GM18520 (cell line): Measurements from ENCODE around the gene PRSS38.

Experiments used
- ATAC-seq: cut with Tn5 transposase; IDR thresholded peaks from one replicate; pipeline ENCODE4 v1.9.1; 2021; ENCODE audit not compliant: unreplicated experiment

Gene PRSS38

GRCh38 chr1:227778401-227778947, 37.0 kb upstream of the PRSS38 start:
- ATAC-seq, result no peak

- no peak for ATAC-seq
Observed at GRCh38 chr1:227779021-227779441, 36.4 kb upstream of the PRSS38 start.

DNA sequence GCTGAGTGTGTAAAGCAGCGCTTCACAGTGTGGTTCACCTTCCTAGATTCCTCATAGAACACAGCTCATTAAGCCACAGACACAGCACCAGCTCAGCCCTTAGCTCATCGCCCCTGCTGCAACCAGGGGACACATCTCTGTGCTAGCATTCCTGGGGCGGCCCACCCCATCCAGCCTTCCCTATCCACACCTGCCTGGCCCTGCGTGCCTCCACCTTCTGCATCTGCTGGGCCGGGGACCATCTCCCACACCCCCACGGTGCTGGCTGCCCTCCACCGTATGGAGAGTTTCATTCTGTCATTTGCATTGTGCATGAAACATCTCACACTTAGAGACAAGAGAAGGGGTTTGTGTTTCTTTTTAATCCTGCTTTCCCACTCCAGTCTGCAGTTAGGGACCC, 35.8 kb upstream of the PRSS38 start:
- ATAC-seq, result no peak

DNA sequence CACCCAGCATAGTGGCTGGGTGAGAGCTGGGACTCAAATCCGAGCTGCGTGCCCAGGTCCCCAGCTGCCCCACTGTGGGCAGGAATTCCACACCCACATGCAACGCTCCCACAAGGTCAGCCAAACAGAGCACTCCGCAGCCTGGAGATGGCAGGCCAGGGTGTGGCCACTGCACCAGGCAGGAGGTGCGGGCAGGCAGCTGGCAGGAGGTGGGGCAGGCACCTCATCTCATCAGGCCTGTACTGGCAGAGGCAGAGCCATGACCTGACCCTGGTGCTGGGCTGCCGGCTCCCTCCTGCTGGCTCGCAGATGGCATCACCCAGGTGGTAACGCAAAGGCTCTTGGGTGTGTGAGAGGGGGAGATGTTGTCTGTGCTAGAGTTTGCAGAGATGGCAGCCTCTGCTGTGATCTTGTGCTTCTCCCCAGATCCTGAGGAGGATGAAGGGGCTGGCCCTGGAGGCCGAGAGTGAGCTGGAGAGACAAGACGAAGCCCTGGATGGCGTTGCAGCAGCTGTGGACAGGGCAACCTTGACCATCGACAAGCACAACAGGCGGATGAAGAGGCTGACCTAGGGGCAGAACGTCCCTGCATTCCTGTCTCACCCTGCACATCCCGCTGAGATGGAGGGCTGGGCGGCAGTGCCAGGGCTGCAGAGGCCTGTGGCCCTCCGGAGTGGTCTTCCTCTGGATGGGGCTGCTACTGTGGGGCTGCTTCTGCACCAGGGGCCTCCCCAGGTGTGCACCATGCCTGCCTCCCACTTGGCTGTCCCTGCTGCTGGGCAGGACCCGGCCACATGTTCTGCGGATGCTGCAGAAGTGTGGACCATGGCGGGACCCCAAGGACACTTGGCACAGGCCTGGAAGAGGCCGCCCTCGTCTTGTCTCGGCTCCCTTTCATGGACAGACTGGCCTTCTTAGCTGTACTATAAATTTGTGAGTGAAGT, 35.1 kb upstream of the PRSS38 start:
- no peak for ATAC-seq

- no peak for ATAC-seq
Observed at GRCh38 chr1:227781314-227781930, 34.1 kb upstream of the PRSS38 start.

DNA sequence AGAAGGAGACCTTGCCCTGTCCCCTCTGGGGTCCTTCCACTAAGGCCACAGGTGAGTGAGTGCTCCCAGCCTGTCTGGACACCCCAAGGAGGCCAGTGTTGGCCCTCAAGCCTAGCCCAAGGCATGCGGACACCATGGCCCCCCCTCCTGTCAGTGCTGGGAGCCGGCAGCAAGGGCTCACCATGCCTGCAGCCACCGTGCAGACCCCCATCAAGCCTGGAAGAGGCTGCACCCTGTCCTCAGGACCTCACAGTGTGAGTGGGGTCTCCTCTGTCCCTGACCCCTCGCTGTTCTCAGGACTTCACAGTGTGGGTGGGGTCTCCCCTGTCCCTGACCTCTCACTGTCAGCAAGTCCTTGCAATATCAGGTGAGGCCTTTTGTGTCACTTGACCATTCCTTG, 33.2 kb upstream of the PRSS38 start:
- ATAC-seq, result no peak

GRCh38 chr1:227785094-227785804, 30.2 kb upstream of the PRSS38 start:
- ATAC-seq, result no peak

DNA sequence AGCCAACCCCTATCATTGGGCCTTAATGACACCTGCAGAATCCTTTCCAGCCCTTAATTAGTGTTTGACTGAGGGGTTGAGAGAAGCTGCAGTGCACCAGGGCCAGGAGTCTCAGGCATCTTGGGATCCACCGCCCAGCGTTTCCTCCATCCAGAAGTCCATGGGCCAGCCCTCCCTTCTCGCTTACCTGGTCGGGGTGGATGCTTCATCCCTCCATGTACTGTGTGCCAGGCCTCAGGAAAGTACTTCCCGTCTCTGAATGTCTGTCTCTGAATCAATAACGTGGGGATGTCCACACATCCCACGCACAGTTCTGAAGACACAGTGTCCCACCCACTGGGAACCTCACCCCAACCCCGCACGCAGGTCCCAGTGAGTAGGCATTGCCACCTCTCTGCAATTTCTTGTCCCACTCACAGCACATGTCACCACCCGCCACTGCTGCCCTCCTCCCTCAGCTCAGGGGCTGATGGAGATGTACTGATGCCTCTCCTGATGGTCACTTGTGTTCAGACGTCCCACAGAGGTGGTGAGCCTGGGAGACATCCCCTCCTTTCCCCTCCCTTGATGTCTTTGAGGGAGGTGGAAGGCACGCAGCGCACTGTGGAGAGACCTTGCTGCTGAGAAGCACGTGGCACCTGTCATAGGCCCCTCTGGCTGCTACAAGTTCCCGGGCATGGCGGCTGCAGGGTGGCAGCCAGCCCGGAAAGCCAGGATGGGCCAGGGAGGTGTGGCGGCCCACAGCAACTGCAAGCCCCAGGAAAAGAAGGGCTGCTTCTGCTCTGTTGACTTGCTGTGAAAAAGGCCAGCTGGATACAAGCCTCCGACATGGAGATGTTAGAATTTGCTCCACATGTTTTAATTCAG, 29.4 kb upstream of the PRSS38 start:
- ATAC-seq, result no peak

GRCh38 chr1:227786673-227787512, 28.6 kb upstream of the PRSS38 start:
- no peak for ATAC-seq

DNA sequence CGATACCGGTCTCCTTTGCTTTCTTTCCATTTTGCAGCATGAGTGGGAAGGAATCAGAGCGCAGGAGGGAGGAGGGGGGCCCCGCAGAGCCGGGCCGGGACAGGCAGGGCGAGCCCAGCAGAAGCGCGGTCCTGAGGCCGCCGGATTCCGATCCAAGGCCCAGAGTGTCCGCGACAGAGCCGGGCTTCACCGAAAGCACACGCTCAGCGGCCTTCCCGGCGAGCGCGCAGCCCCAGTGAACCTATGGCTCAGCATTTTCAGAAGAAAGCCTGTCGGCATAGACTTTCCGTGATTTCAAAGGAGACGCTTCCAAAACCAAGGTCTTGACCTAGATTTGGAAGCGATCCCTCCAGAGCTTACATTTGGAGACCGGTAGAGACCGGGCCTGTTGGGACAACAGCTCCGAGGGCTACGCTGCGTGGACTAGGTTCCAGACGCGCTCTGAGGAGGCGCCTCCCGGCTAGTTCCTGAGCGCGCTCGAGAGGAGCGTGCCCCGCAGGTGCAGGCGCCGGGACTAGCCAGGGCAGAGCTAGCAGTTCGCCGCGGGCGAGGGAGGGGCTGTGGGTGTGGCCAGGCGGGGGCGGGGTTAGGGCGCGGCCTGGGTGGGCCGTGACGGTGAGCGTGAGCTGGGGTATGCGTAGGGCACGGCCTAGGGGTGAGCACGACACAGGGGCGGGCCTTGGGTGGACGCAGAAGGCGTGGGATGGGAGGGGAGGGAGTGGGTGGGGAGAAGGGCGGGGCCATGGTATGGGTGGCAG, 27.8 kb upstream of the PRSS38 start:
- peak; percentile 96 for ATAC-seq

DNA sequence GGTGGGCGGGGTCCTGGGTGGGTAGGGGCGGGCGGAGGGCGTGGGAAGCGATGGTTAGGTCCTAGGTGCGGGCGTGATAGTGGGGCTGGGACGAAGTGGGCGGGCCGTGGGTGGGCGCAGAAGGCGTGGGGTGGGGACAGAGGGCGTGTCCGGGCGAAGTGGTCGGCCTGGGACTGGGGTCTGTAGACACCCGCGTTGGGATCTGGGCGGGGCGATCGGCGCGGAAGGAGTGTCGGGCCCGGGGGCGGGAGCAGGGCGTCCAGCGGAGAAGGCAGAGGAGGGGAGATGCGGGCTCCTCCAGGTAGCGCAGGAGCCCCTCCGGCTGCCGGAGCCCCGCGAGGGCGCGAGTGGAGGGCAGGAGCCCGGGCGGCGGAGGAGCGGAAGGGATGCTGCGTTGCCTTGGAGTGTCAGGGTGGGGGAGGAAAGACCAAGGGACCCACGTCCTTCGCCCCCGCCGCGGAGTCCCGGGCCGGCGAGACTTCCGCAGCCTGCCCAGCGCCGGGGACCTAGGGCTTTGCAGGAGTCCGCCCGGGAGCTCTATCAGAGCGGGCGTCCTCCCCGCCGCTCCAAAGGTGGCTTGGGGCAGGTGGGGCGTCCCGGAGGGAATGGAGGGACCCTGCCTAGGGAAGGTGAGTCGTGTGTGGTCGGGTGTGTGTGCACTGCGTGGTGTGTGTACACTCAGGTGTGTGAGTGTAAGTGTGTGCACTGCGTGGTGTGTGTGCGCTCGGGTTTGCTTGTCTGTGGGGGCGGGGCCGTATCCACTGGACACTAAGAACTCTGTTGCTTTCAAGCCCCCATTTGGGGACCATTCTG, 27.0 kb upstream of the PRSS38 start:
- ATAC-seq, result peak; percentile 33

GRCh38 chr1:227789084-227790033, 26.1 kb upstream of the PRSS38 start:
- no peak for ATAC-seq

DNA sequence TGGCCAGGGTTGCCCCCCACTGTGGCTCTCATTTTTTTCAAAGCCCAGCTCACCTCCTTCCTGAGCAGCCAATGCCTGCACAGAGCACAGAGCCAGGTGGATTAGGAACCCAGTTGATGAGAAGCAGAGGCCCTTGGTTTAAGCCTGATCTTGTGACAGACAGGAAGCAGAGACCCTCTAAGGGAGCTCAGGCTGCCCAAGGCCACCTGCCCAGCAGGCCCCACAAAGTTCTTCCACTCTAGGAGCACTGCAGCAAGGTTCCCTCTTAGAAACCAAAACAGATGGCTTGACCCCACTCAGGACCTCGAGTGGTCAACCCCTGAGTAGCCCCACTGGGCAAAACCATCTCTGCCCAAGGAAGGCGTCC, 25.5 kb upstream of the PRSS38 start:
- no peak for ATAC-seq

- ATAC-seq, result no peak
Observed at GRCh38 chr1:227790868-227791267, 24.6 kb upstream of the PRSS38 start.

DNA sequence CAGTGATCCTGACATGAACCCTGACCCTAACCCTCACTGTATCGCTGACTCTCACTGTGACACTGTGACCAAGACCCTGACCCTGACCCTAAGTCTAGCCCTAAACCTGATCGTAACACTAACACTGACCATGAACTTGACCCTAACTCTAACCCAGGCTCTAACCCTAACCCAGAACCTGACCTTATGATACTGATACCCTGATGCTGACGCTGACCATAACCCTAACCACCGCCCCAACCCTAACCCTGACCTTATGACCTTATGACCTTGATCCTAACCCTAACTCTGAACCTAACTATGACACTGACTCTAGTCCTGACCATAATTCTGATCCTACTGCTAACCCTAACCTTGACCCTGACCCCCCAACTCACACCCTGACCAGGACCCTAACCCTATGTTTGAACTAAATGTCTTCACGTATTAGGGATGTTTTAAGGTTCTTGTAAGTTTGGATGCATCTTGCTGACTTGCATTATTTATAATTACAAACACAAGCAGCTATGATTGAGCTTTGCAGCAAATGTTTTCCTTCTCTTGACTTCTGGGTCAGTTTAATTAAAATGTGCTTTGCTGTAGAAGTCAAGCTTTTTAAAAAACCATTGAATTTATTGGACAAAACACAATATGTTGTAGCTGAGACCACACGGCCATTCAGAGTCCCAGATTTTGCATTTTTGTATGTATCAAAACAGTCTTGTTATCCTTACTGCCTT, 23.9 kb upstream of the PRSS38 start:
- no peak for ATAC-seq
